Measurements from ENCODE around the gene GCN1.
A peak's percentile ranks its signal among the peaks of the same experiment; 100 is the strongest.

Gene GCN1

DNA sequence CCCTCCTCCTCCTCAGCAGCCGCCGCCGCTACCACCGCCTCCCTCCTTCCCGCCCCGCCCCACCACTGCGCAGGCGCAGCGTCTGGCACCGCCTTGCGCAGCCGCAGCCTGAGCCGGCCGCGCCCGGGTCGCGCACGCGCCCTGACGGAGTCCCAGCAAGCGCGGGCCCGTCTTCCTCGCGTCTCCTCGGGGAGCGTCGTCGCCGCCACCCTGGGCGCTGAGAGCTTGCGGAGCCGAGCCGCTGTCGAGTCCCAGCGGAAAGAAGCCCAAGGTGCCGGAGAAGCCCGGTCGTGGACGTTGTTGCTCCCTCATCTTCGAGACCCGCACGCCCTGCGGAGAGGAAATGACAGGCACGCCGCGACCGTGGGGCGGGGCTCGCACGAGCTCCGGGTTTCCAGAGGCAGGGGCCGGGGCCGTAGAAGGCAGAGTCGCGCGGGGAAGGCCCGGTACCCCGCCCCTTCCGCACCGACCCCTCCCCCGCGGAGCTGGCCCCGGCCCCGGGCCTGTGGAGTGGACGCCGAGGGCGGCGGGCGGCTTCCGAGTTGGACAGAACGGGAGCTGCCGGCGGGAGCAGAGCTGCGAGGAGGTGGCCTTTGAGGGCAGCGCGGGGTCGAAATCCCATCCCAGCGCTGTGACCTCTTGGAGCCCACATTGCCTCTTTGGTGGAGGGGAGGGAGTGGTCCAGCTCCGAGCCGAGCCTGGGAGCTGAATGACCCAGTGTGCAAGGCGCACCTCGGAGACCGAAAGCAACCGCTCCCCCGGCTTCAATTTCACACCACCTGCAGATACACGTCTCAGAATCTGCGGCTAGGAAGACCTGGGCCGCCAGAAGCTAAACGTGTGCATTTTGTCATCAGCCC is 77.5 kb downstream of the GCN1 start:
- peak; percentile 81 to 83 for DNase-seq (ENCODE audit: low read depth in 2 of 2)

DNA sequence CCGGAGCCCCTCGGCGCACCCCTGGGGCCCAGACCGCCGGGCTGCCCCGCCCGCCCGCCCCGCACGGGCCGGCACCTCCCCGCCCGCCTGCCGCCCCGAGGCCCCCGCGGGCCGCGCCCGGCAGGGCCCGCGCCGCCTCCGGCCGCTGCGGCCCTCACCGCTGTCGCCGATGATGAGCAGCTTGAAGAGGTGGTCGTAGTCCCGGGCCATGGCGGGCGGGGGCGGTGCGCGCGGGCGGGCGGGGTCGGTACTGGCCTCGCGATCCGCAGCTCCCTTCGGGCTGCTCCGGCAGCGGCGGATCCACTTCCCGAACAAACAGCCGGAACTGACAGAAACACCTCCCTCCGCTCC is 78.1 kb downstream of the GCN1 start, which contains the start of gene RAB35:
Gene RAB35 (minus strand): TSS at position 313 of the 351 bp plus-strand sequence. CDS start 103 bp downstream, at position 210.
- no peak for DNase-seq (ENCODE audit: low read depth in 2 of 2)

DNA sequence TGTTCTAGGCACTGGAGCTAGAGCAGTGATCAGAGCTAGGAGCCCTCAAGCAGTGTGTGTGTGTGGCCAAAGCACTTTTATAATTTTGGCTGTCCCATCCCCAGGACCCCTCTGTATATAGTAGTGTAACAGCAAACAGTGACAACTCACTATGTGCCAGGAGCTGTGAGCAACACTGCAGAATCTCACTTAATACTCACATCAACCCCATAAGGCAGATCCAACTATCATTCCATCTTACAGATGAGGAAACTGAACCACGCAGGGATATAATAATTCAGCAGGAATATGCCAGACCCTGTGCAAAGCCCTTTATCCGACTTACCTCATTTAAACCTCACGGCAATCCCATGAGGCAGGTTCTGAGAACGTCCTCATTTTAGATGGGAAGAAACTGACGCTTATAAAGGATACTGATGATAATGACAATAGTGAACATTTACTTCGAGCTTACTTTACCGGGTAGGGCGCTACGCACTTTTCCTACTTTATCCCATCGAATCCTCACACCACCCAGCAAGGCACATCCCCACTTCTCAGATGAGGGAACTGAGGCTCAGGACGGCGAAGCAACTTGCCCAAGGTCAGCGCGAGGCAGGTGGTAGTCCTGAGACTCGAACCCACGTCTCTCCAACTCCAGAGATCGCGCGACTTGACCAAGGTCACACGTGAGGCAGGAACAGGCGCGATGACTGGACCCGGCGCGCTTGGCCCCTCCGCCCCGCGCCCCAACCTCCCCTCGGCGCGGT is 78.6 kb downstream of the GCN1 start:
- DNase-seq (ENCODE audit: low read depth in 2 of 2), result no peak

DNA sequence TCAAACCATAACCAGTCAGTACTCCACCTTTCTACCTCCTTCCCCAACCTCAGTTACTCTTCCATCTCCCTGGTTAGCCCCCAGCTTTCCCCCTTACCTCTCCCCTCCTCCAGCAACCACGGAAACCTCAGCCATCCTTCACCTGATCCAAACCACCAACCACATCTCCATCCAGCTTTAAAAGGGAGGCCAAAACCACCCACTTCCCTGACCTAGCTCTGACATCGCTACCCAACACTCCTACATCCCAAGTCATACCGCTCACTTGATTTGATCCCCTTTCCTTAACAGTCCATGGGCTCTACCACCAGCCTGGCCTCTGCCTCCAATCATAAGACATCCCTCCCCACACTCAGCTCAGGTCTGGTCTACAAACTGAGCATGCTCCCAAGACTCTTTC is 79.4 kb downstream of the GCN1 start:
- no peak for DNase-seq (ENCODE audit: low read depth in 2 of 2)

DNA sequence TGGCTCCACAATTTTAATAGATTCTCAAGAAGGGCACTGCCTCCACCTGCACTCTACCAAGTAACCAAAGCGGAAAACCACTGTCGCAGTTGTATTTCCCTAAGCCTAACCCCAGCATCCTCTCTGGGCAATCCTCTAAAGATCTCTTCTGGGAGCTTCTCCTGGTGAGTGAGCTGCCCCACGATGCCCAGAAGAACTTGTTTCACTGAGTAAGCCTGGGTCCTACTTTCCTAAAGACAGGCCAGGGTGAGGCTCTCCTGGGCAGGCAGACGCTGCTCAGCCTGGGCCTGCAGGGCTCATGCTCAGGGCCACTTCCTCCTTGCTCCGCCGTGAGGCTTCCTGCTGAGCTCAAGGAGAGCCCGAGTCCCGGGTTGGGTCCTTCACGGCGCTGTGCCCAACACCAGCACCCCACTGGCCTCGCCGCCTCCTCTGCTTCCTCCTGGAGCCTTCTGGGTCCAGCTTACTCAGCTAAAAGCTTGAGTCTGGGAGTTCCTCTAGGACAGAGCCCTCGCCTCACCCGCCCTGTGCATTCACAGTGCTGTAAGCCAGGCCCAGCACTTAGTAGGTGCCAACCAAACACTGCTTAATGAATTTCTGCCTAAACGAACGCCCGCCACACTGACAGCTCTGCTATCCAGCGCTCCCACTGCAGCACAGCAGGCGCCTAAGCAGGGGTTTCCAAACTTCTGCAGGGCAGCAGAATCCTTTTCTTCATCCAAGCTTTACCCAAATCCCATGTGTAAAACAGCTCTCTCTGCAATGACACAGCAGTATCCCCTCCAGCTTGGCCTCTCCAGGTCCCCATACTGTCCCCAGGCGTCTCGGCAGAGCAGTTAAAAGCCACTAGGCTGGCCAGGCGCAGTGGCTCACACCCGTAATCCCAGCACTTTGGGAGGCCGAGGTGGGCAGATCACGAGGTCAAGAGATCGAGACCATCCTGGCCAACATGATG is 83.7 kb downstream of the GCN1 start:
- DNase-seq (ENCODE audit: low read depth in 2 of 2), result no peak

DNA sequence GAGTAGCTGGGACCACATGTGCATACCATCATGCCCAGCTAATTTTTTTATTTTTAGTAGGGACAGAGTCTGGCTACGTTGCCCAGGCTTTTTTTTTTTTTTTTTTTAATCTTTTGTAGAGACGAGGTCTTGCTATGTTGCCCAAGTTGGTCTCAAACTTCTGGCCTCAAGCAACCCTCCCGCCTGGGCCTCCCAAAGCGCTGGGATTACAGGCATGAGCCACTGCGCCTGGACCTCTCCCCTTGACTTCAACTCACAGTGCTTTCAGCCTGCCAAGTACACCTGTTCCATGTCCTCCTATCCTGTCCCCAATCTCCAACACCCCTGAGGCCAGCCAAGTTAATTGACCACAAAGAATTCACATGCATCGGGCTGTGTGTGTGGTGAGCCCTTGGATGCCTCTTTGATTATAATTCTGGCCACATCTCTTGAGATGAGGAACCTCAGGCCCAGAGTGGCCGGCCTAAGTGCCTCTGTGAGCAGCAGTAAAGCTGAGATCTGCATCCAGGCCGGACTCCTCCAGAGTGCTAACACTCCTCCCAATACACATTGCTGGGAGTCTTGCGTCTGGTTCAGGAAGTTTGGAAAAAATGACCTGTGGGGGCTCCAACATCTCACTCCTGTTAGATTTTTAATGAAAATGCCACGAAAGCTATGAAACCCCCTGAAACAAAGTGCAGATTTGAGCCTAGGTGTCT is 84.8 kb downstream of the GCN1 start:
- no peak for DNase-seq (ENCODE audit: low read depth in 2 of 2)

DNA sequence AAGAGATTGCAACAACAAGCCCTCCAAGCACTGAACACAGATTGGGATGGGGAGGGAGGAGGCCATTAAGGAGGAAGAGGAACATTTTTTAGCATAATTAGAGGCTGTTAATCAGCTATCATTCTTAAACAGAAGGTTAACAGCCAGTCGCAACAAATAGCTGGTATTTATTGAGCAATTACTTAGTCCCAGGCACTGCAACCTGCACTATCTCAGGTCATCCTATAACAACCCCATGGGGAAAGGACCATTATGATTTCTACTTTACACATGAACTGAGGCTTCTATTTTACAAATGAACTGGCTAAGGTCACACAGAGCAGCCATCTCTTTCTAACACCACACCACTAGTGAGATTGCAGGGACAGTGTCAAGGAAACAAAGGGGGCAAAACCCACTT is 88.4 kb downstream of the GCN1 start:
- DNase-seq (ENCODE audit: low read depth in 2 of 2), result no peak

DNA sequence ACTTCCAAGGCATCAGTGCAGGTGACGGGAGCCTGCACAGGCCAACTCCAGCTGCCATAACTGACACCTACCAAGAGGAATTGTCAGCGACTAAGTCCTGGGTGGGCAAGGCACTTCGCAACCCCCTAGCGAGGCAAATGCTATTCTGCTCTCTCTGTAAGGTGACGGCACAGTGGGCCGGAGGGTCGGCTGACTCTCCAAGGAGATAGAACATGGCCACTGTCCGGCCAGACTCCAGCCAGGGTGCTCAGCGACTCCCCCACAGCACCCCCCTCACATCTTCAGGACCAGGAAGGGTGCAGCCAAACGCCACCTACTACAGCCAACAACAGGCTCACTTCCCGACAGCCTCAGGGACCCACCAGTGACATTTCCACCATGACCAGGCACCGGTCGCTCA is 91.1 kb downstream of the GCN1 start:
- no peak for DNase-seq (ENCODE audit: low read depth in 2 of 2)

DNA sequence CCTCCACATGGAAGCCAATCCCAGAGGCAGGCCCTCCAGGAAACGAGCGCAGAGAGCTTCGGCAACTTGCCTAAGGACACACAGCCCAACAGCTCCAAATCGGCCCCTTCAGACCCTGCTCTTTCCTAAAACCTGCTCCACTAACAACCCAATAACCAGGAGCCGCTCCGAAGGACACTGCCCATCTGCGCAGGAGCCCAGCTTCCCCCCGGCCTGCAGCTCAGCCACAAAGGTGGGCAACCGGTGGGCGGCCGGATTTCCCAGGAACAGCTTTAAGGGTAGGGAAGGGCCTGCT is 91.5 kb downstream of the GCN1 start:
- no peak for DNase-seq (ENCODE audit: low read depth in 2 of 2)

DNA sequence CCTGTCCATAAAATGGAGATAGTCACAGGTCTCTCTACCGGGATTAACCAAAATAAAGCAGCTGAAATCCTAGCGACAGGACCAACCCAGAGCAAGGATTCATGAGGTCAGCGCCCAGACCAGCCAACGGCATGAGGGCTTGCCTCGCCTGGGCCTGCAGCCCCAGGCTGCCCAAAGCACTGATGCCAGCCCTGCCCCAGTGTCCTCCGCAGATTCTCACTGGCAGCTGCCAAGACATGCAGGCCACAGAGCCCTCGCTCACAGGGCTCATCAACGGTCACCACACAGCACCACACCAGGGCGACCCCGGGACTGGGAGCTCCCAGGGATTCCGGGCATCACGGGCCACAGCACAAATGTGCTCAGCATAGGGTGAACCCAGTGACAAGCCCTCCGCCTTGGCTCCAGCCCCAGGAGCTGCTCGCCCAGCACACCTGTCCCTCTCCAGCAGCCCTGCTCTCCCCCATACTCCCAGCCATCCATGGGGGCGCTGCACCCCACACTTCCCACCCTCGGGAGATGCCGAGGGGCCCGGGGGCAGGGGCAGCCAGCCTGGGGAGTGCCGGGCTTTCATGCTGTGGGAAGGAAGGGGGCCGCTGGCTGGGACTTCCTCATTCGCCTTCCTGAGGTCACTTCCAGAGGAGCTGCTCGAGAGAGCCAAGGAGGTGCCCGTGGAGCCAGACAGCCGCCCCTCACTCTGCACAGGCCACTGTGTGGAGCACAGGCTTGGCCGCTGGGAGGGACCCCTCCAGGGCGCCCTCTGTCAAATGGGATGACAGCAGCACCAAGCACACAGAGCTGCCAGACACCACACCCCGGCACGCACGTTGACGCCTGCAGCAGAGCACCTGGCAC is 92.1 kb downstream of the GCN1 start:
- no peak for DNase-seq (ENCODE audit: low read depth in 2 of 2)

DNA sequence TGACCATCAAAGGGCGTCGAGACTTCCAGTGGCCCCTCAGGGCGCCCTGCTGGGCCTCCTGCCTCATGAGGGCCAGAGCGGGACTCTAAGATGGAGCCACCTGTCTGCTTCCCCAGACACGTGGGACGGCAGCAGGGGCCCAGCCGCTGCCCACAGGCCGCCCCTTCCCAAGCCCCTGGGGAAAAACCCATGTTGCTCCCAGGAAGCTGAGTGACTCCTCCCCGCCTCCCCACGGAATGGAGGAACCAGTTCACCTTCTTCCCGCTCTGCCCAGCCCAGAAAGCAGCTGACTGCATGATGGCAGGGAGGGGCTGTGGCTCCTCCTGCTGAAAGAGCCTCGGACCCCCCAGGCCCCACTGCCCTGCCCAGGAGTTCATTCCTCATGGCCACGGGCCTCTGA is 92.9 kb downstream of the GCN1 start:
- DNase-seq (ENCODE audit: low read depth in 2 of 2), result no peak

DNA sequence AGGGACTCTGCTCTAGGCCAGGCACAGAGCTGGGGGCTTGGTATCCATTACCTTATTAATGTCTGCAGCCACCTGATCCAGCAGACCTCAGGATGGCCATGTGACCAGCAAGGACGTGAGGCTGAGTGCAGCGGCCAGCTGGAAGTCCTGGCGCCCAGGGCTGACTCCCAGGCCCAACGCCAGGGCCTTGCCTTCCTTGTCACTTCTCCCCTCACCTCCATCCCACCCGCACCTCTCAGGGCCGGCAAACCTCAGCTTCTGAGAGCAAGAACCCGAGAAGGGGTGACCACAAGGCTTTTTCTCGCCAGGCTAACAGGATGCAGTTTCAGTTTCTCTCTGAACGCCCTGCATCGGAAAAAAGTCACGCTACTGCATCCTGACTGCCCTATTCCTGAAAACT is 93.3 kb downstream of the GCN1 start:
- DNase-seq (ENCODE audit: low read depth in 2 of 2), result no peak

DNA sequence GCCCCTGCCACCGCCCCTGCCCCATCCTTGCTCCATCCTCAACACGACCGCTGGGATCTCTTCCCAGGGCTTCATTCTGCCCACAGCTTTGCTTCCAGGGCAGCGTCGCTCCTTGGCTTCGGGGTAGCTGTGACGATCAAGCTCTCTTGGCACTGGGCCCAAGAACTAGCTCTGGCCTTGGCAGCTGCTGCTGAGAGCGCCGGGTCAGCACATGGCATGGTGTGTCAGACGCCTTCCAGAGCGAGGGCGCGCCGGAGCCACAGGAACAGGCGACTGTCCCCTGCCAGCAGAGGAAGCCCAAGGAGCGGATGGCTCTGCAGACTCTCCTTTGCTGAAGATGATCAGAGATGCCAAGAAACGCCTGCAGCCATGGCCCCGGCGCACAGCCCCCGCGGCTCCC is 93.9 kb downstream of the GCN1 start:
- DNase-seq (ENCODE audit: low read depth in 2 of 2), result no peak

DNA sequence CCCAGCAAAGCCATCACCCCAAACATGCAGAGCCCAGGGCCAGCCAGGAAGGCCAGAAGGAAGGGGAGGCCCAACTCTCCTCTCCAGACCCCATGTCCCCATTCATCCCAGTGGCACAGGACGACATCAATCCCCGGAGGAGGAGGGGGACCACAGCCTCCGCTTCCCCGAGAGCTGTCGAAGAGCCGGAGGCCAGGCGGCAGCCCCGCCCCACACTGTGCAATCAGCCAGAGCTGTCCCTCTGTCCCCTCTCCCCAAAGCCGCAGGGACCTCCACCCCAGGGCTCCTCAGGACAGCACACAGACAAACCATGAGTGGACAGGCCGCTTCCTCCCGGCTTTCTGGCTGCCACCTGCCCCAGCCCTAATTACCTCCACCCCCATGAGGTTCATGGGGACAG is 94.8 kb downstream of the GCN1 start:
- DNase-seq (ENCODE audit: low read depth in 2 of 2), result no peak

DNA sequence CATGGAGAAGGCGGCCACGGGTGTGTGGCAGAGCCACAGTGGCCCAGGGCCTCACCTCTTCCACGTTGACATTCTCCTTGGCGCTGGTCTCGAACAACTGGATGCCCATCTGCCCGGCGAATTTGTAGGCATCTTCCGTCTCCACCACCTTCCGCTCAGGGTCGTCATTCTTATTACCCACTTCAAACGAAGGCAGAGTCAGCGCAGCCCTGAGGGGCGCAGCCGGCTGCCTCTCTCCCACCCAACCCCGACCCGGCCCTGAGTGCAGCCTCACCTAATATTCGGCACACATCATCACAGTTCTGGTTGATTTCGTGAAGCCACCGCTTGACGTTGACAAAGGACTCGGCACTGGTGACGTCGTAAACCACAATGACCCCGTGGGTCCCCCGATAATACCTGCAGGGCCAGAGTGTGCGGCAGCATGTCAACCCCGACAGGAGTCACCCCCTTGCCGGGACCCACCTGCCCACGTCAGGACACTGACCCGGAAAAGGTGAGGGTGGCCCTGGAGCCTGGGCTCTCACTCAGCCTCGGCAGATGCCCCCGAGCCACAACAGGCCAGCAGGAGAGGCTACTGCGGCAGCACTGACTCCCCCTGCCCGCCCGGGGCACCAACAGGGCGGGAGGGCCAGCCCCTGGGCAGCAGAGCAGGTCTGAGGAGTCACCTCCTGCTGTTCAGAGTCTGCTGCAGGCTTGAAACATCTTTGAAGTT is 95.6 kb downstream of the GCN1 start:
- no peak for DNase-seq (ENCODE audit: low read depth in 2 of 2)

DNA sequence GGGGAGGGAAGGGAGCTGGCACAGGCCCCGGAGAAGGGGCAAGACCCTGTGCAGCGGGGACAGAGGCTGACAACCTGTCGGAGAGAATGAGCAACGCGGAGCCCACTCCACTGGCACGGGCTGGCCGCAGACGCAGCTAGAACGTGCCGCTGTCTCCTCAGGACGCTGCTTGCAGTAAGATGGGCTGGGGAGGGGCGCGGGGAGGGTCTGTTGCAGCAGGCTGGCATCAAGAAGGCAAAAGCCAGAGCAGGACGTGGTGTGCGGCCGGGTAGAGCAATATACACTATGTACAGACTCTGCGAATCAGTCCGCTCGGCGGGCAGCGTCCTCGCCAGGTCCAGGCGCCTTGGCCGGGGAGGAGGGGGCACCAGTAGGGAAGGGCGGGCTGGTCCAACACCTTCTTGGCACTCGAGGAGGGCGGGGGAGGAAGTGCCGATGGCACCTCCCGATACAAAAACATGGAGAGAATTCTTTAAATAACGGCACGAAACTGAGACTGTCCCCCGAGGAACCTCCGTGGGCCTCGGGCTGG is 97.8 kb downstream of the GCN1 start:
- no peak for DNase-seq (ENCODE audit: low read depth in 2 of 2)

DNA sequence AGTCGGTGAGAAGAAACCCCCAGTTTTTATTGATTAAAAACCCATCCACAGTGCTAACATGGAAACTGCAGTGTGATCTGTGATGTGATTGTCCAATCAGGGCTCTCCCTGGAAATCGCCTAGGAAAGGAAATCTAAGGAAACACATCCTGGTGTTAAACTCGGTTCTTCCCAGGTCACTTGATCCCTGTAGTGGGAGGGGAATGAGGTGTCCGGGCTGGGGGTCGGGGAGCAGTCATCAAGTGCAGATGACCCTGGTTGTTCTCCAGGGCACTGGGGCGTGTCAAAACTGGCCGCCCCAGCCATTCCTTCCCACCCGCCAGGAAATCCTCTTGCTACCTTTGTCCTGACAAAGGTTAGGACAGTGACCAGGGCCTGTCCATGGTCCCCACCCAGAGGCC is 98.8 kb downstream of the GCN1 start:
- no peak for DNase-seq (ENCODE audit: low read depth in 2 of 2)

DNA sequence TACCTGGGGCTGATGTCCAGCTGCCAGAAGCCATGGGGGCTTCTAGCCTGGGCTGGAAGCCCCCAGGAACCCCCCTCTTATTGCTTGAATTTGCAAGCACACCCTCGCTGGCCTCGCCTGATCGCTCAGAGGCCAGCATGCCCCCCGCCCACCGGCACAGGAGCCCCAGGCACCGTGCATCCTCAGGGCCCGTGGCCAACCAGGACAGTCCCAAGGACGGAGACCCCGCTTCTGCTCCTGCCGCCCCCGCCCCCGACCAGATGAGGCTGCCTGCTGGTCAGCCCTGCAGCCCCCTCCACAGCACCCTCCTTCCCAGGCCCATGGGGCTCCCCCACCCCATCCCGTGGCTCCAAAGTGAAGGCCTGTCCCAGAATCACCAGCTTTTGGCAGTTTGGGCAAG is 99.2 kb downstream of the GCN1 start:
- no peak for DNase-seq (ENCODE audit: low read depth in 2 of 2)

DNA sequence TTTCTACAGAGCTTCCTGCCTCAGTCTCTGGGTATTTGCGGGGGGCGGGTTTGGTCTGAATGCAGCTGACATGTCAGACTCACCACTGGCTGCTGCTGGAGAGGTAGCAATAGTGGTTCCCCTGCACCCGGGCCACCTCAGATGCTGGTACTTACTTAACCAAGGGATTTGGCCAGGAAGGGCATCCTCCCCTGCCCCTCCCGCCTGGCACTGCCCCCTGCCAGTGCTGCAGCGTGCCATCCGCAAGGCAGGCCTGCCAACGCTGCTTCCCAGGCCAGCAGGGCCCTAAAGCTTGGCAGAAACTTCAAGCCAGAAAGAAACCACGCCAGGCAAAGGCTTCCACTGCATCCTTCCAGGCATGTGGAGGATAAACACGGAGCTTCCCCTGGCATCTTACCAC is 100.0 kb downstream of the GCN1 start:
- no peak for DNase-seq (ENCODE audit: low read depth in 2 of 2)

All from fibroblast of skin of left quadriceps (primary cell).